ENCODE measurements around the gene PLCL2.

- TF ChIP-seq, protein P1, sequence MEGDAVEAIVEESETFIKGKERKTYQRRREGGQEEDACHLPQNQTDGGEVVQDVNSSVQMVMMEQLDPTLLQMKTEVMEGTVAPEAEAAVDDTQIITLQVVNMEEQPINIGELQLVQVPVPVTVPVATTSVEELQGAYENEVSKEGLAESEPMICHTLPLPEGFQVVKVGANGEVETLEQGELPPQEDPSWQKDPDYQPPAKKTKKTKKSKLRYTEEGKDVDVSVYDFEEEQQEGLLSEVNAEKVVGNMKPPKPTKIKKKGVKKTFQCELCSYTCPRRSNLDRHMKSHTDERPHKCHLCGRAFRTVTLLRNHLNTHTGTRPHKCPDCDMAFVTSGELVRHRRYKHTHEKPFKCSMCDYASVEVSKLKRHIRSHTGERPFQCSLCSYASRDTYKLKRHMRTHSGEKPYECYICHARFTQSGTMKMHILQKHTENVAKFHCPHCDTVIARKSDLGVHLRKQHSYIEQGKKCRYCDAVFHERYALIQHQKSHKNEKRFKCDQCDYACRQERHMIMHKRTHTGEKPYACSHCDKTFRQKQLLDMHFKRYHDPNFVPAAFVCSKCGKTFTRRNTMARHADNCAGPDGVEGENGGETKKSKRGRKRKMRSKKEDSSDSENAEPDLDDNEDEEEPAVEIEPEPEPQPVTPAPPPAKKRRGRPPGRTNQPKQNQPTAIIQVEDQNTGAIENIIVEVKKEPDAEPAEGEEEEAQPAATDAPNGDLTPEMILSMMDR (IDR thresholded peaks at IDR 0.05) = no peak
- TF ChIP-seq POLR2AphosphoS5 (IDR thresholded peaks at IDR 0.05) = no peak
- no peak for TF ChIP-seq POLR2A (IDR thresholded peaks at IDR 0.05)
These were observed 48.1 kb downstream of the PLCL2 start for GRCh38 chr3:16932877-16933276.

All from gastroesophageal sphincter (tissue), 3 donors.